GM19452 (cell line): ENCODE measurements around the gene RAMP3.

Source experiments
- ATAC-seq: cut with Tn5 transposase; IDR thresholded peaks from one replicate; pipeline ENCODE4 v1.9.1; 2021; ENCODE audit not compliant: unreplicated experiment

Gene RAMP3

DNA sequence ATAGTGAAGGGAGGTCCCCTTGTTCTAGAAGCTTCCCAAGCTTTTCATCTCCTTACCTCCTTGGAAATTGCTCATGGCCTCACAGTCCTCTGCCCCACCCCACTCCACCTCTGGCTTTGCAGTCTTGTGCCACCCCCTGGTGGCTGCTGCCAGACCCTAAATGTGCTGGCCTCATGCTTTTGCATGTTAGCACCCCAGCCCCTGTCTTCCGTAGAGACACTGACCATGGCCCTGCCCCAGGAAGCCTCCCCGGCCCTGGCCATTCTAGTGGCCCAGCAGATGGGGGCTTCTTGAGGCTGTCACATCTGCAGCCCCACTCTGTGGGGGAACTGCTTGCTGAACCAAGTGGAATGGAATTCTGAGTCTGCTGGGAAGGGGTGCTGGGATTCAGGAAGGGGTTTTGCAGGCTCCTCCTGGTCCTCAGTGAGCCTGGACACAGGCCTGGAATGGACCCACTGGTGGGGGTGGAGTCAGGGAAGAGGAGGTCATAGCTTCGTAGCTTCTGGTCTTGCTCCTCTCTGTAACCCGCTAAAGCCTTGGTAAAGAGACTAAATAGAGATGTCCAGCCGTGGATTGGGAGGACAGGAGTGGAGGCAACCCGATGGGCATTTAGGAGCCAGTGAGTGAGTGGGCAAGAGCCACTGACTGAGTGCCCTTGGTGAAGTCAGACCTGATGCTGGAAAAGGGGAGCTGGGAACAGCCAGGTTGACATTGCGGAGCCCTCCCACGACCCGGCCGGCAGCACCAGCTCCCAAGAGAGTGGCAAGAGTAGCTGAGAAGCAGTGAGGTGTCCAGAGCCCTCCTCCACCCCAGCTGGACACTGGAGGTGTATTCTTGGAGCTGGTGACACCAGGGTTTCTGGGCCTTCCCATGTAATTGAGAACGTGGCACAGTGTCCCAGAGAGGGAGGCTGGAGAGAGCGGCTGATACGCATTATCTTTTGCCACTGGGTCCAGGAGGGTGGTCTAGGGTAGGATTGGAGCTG lies 20.9 kb downstream of the RAMP3 start:
- ATAC-seq, result no peak

- no peak for ATAC-seq
Measured at GRCh38 chr7:45179666-45180065, 22.1 kb downstream of the RAMP3 start.

- ATAC-seq, result no peak
Measured at GRCh38 chr7:45180084-45180986, 22.7 kb downstream of the RAMP3 start.

- ATAC-seq, result no peak
Measured at GRCh38 chr7:45181286-45181960, 23.8 kb downstream of the RAMP3 start.

GRCh38 chr7:45181991-45182855 lies 24.6 kb downstream of the RAMP3 start:
- ATAC-seq, result no peak

DNA sequence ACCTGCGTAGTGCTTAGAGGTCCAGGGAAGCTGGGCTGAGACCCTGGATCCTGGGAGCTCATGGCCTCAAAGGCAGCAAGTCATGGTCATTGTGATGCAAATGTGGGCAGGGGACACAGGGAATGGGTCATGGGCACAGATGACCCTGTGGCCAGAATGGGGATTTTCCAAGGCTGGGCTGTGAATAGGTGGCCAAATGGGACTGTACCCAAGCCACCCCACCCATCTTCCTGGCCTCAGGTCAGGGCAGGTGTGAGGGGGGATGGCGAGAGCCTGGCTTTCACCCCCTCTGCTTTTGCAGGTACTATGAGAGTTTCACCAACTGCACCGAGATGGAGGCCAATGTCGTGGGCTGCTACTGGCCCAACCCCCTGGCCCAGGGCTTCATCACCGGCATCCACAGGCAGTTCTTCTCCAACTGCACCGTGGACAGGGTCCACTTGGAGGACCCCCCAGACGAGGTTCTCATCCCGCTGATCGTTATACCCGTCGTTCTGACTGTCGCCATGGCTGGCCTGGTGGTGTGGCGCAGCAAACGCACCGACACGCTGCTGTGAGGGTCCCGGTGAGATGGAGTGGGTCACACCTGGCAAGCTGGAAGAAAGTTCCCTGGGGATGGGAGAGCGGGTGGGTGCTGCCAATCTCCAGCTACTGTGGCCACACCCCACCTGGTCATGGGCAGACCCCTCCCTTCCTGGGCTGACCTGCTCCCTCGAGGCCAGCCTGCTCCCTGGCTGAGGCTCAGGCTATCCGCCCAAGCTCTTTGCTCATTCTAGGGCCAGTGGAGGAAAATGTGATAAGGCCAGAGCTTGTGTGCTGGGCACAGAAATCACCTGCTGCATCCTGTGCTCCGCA lies 25.5 kb downstream of the RAMP3 start:
- ATAC-seq, result no peak

DNA sequence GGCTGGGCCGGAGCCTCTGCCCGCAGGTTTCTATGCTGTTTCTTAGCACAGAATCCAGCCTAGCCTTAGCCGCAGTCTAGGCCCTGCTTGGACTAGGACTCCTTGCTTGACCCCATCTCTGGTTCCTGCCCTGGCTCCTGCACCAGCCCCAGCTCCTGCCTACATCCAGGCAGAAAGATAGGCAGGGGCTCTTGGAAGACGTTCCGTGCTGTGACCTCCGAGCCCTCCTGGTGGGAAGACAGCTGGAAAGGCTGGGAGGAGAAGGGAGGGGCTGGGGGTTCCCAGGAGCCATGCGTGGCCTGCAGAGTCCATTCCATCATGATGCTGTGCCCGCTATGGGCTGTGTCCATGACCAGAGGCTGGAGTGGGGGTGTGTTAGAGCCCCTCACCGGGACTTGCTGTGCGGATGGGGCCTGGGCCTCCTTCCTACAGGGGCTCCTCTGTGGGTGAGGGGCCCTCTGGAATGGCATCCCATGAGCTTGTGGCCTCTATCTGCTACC lies 26.2 kb downstream of the RAMP3 start:
- ATAC-seq, result no peak

DNA sequence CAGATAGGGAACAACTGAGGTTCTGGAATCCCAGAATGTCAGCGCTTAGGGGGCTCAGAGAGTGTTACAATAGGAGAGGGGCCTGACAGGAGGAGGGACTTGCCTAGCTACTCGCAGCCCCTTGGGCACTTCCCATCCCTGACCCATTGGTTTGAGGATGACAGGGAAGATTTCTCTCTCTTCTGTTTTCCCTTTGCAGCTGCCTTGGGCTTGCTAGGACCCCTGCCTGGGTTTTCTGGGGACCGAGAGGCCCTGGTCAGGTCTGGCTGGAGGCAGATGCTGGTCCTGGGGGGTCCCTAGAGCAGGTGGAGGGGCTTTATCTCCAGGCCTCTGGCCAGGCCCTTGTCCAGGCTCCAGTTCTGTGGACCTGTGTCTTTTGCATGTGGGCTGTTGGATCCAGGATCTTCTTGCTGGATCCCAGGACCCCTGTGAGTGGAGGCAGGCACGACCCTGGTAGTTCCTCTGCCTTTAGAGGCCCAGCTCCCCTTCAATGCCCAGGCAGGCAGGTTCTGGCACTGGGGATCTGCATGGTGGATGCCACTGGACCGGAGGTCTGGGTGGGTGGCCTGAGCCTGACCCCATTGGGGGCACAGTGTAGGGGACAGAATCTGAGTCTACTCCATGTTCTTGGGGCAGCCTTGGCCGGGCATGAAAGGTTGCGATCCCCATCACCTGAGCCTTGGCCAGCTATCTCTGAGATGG lies 26.9 kb downstream of the RAMP3 start:
- ATAC-seq, result no peak

DNA sequence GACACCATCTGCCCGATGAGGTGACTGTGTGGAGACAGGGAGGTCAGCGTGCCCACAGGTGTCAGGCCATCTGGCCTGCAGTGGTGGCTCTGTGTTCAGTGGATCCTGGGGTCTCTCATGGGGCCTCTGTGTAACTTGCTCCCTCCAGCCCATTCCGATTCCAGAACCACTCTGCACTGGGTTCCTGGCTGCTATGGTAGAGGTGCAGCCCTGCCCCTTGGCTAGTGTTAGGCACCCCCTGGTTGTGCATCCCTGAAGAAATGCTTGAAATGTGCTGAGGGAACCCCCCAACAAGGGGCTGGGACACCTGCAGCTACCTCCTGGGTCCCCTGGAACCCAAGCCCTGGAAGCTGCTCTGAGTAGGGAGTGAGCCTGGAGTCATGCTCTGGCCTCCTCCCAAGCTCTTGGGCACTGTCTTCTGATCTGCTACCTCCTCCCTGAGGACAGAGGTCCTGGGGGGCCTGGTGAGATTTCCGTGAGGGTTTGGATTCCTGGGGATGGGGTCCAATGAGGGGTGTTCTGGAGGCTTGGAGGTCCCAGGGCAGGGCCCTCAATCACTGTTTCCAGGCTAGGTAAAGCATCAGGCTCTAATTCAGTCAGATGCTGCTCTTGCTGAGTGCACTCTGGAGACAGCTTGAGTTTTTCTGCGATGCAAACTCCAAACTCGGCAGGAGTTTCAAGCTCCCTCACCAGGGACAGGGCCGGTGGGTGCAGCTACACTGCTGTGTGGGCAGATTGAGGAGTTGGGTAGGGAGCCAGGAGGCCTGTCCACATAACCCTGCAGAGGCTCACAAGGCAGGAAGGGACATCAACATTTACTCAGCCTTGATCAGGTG lies 27.7 kb downstream of the RAMP3 start:
- no peak for ATAC-seq

DNA sequence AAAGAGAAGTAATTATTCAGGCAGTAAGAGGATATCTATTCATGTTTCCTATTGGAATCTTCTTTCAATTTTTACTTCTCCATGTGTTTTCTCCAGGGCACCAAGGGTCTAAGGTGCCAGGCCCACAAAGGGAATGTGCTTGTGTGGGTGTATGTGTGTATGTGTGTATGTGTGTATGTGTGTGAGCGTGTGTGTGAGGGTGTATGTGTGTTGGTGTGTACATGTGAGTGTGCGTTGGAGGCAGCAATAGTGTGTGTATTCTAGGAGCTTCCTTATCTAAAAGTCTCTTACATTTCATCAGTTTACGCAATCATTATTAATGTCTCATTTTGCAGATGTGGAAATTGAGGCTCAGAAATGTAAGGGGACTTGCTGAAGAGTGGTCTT lies 28.3 kb downstream of the RAMP3 start:
- ATAC-seq, result no peak

DNA sequence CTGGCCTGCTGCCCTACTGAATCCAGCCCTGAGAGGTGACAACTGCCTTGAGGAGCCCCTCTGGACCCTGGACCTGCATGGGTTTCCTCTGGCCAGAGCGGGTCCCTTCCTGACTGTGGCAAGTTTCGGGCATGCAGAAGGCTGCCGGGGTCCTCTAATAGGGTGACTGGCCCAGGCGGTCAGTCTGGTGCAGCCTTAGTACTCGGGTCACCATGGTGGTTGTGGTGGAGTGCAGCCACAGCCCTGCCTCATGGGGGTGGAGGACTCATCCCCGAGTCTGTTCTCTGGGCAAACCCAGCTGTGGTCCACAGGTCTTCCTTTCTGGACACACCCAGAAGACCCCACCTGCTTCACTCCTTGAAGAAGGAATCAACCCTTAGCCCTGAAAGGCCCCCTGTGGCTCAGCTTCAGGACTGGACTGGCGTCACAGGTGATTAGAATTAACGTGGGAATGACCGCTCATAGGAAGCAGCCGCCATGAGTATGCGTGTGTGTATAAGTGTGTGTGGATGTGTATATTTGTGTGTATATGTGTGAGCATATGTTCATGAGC lies 28.7 kb downstream of the RAMP3 start:
- no peak for ATAC-seq

DNA sequence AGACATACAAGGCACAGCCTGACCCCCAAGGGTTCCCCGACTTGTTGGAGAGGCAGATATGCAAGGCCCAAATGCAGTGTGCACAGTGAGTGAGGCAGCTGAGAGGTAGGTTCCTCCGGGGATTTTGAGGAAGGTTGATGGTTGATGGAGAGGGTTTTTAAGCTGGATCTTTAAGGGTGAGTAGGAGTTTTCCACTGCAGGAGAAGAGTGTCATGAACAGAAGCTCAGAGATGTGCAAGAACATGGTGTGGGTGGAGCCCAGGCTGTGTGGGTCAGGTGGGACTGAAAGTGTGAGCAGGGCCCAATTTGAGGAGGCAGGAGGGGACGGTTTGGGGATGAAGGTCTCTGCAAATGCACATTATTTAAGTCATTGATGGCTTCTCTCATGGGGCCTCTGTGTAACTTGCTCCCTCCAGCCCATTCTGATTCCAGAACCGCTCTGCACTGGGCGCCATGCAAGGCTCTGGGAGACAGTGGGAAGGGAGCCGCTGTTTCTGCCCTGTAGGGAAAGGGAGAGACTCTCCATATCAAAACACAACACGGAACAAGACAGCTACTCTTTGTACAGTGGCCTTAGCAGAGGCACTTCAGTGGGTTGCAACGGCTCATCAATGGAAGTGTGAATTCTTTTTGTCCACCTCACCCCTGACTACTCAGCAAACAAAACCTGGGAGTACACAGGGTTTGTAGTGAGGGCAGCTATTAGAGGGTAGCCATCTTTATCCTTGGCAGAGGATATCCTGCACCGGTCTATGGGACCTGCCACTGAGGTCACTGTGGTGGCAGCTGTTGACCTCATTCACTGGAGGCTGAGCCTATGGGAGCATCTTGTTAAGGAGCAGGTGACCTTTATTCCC lies 29.7 kb downstream of the RAMP3 start:
- no peak for ATAC-seq

- no peak for ATAC-seq
Measured at GRCh38 chr7:45187946-45188411, 30.4 kb downstream of the RAMP3 start.

DNA sequence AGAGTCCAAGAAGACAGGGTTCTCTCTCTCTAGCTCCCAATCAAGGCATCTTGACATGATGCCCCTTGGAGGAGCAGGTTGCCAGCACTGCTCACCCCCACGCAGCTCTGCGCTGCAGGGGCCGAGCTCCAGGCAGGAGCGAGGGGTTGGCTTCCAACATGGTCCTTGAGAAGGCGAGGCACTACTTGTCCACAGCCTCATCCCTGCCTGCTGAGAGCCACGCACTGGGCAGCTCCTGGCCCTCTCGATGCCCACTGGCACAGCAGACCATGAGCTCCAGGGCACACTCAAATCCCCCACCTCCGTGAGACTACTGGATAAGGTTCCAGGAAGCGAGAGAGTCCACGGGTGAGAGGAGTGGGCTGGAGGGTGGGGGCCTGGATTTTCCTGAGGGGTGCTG lies 31.1 kb downstream of the RAMP3 start:
- ATAC-seq, result no peak

GRCh38 chr7:45189151-45189970 lies 31.8 kb downstream of the RAMP3 start:
- no peak for ATAC-seq
